H1 (cell line): ENCODE measurements around the gene CANT1. TPM values are rescaled to one million over a fixed set of nuclear protein-coding genes. Genes with fewer than 3 reads are reported as not detected.

Experiments
- CBX5 ChIP-seq: fragments of 300-800, 300-1000 bp; sonication (generic); IDR thresholded peaks from 2 replicates; pipeline ENCODE4 v1.7.1; 2016; ENCODE audit warnings: antibody characterized with exemption, low read length, low read depth
- EZH2 ChIP-seq: fragments of 200-600 bp; sonication (generic); IDR thresholded peaks from 2 replicates; pipeline ENCODE4 v1.7.1; 2012; ENCODE audit warnings: low read depth, mild to moderate bottlenecking, moderate library complexity, low read length, inconsistent platforms; ENCODE audit not compliant: severe bottlenecking
- FOSL1 ChIP-seq: IDR thresholded peaks from 2 replicates; pipeline ENCODE4 v1.6.1; 2011; ENCODE audit warnings: mild to moderate bottlenecking, low read depth, low read length, moderate library complexity; ENCODE audit not compliant: insufficient read depth
- HDAC6 ChIP-seq: IDR thresholded peaks from one replicate; pipeline ENCODE4 v1.7.1; 2012; ENCODE audit warnings: low read depth, mild to moderate bottlenecking, inconsistent platforms, low read length, moderate library complexity
- KDM5A ChIP-seq: fragments of 200-600 bp; IDR thresholded peaks from 2 replicates; pipeline ENCODE4 v1.7.1; 2012; ENCODE audit warnings: mild to moderate bottlenecking, low read length, inconsistent platforms, mixed read lengths
- TCF12 ChIP-seq: IDR thresholded peaks from 2 replicates; pipeline ENCODE4 v1.6.1; 2011; ENCODE audit warnings: low read depth, mild to moderate bottlenecking, low read length
- ZNF274 ChIP-seq: IDR thresholded peaks from 2 replicates; pipeline ENCODE4 v1.7.0; 2012; ENCODE audit warnings: low read length, borderline replicate concordance; ENCODE audit errors: extremely low read depth
- polyA plus RNA-seq, 7 experiments: library from polyadenylated mRNA; depleted of rRNA in 3 of 7; stranded (reverse) in 5 of 7; unstranded in 2 of 7; fragments of >200 nt in 5 of 7; fragments of 200-250 nt in 2 of 7; gene quantifications; 1 replicate in 5 of 7; 2 replicates in 1 of 7; 4 replicates in 1 of 7; pipeline versions ENCODE4 v1.2.1 to v1.2.3, GENCODE V29; 2011 to 2013; ENCODE audit warnings: missing spikeins in 2 of 7, mixed read lengths in 2 of 7
- total RNA-seq: library from RNA; stranded (reverse); fragmentation: NEBNext Ultra II Directional; extraction: Animal tissue kit (Norgen Biotek cat#: 25700); gene quantifications from 2 replicates; pipeline ENCODE4 v1.2.1, GENCODE V29; 2021

The CANT1 gene
- total and polyA plus RNA-seq, 2 of the 8 experiments (the other 6 are each of a cell fraction or from before 2014, with no cell fraction given) = 23.0 to 32.6 TPM

DNA sequence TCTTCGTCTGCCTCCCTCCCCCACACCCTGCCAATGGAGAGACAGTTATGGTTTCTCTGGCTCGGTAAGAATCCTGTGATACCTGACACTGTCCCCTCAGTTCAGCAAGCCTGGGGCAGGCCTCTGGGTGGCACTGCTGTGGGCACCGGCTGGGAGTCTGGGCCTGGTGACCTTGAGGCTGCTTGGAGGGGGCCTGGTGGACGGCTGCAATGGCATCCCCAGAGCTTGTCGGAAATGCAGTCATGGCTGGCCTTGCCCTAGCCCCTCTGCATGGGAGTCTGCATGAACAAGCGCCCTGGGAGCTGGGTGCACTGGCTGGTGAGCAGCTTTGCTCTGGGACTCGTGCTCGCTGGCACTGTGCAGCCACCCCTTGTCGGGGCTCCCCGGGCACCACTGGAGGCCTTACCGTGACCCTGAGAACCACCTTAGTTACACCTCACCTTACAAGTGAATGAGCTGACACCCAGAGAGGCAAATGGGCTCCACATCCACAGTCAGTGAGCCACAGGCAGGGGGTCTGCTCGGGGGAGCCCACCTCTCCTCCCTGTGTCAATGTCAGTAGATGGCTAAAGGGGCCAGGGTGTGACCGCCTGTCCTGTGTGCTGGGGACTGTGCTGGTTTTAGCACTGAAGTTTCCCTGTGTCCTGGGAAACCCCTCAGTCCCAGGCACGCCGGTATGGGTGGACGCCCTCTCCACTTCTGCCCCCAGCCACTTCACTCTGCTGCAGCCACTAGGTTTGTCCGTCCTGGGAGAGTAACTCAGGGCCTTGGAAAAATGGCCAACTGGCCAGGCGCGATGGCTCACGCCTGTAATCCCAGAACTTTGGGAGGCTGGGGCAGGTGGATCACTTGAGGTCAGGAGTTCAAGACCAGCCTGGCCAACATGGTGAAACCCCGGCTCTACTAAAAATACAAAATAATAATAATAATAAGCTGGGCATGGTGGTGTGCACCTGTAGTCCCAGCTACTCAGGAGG lies 31.3 kb downstream of the CANT1 start (continued):
- TF ChIP-seq CBX5 (no peak), KDM5A (no peak), ZNF274 (no peak), HDAC6 (no peak), FOSL1 (no peak), EZH2 (no peak), TCF12 (no peak)
